Measurements from ENCODE around the gene MRPS27.

Gene MRPS27

GRCh38 chr5:72205431-72206009 lies 114.5 kb downstream of the MRPS27 start:
- TF ChIP-seq FOXP2 (optimal IDR thresholded peaks at IDR 0.05; ENCODE audit: borderline replicate concordance, extremely low read depth, extremely low read length, insufficient read depth) = no peak
- TF ChIP-seq TAF1 (IDR thresholded peaks at IDR 0.05; ENCODE audit: borderline replicate concordance, insufficient read depth, low read length) = no peak
- no peak for TF ChIP-seq REST (IDR thresholded peaks at IDR 0.05; ENCODE audit: insufficient read depth in 1 of 2, low read depth in 2 of 2, low read length in 2 of 2)
- TF ChIP-seq POLR2AphosphoS5 (IDR thresholded peaks at IDR 0.05; ENCODE audit: low read depth, low read length) = no peak
- no peak for TF ChIP-seq SIN3A (IDR thresholded peaks at IDR 0.05; ENCODE audit: borderline replicate concordance, insufficient read depth, low read length)

- TF ChIP-seq REST (IDR thresholded peaks at IDR 0.05; ENCODE audit: insufficient read depth in 1 of 2, low read depth in 2 of 2, low read length in 2 of 2) (no peak), TAF1 (IDR thresholded peaks at IDR 0.05; ENCODE audit: borderline replicate concordance, insufficient read depth, low read length) (no peak), SIN3A (IDR thresholded peaks at IDR 0.05; ENCODE audit: borderline replicate concordance, insufficient read depth, low read length) (no peak), FOXP2 (optimal IDR thresholded peaks at IDR 0.05; ENCODE audit: borderline replicate concordance, extremely low read depth, extremely low read length, insufficient read depth) (no peak)
Measured at GRCh38 chr5:72204946-72205345, 115.1 kb downstream of the MRPS27 start.

GRCh38 chr5:72203251-72203845 lies 116.7 kb downstream of the MRPS27 start:
- TF ChIP-seq SIN3A (IDR thresholded peaks at IDR 0.05; ENCODE audit: borderline replicate concordance, insufficient read depth, low read length) = no peak
- no peak for TF ChIP-seq REST (IDR thresholded peaks at IDR 0.05; ENCODE audit: insufficient read depth in 1 of 2, low read depth in 2 of 2, low read length in 2 of 2)
- TF ChIP-seq POLR2AphosphoS5 (IDR thresholded peaks at IDR 0.05; ENCODE audit: low read depth, low read length) = no peak
- TF ChIP-seq FOXP2 (optimal IDR thresholded peaks at IDR 0.05; ENCODE audit: borderline replicate concordance, extremely low read depth, extremely low read length, insufficient read depth) = no peak
- TF ChIP-seq TAF1 (IDR thresholded peaks at IDR 0.05; ENCODE audit: borderline replicate concordance, insufficient read depth, low read length) = no peak

GRCh38 chr5:72202331-72202825 lies 117.7 kb downstream of the MRPS27 start:
- no peak for TF ChIP-seq TAF1 (IDR thresholded peaks at IDR 0.05; ENCODE audit: borderline replicate concordance, insufficient read depth, low read length)
- no peak for TF ChIP-seq REST (IDR thresholded peaks at IDR 0.05; ENCODE audit: insufficient read depth in 1 of 2, low read depth in 2 of 2, low read length in 2 of 2)
- TF ChIP-seq POLR2AphosphoS5 (IDR thresholded peaks at IDR 0.05; ENCODE audit: low read depth, low read length) = no peak
- TF ChIP-seq FOXP2 (optimal IDR thresholded peaks at IDR 0.05; ENCODE audit: borderline replicate concordance, extremely low read depth, extremely low read length, insufficient read depth) = no peak
- TF ChIP-seq SIN3A (IDR thresholded peaks at IDR 0.05; ENCODE audit: borderline replicate concordance, insufficient read depth, low read length) = no peak
